HG02571 (cell line): ENCODE measurements around the gene TMEM132D.
"Not testable (repeated sequence)": the region's sequence is repeated elsewhere in the genome, so short reads cannot be mapped to it uniquely, and the experiment has no call there.

ENCODE experiments used
- ATAC-seq: cut with Tn5 transposase; IDR thresholded peaks from one replicate; pipeline ENCODE4 v1.9.1; 2021; ENCODE audit warnings: mild to moderate bottlenecking, moderate library complexity; ENCODE audit not compliant: unreplicated experiment

Gene TMEM132D

DNA sequence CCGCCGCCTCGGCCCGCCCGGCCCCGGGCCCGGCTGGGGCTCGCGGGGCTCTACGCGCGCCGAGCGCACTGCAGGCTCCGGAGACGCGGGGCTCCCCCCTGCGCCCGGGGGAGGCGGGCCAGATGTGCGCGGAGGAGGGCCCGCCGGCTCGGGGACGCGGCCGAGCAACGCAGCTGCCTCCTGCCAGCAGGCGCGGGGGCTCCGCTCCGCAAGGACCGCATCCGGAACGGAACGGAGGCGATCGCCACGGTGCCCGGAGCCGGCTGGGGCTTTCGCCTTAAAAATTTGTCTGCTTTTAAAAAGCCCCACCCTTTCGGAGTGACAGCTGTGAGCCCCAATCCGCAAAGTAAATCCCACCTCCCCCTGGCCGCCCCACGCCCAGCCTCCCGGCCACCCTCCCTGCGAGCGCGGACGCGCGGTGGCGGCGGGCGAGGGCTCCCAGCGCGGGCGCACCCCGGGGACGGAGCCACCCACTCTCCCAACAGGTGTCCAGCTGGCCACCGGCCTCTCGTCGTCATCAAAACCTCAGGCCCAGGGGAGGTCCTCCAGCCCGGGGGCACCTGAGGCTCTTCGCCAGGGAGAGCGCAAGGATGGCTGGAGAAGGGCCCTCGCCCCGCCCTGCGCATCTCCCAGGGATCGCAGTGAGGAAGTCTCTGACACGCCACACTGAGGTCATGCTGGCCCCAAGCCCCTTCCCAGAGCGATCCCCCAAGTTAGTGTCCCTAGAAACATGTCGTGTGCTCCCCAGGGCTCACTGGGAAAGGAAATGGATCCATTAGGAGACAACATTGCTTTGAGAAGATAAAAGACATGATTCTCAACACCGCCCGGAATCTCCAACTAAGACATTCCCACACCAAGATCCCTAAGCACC lies at the start of gene TMEM132D:
TMEM132D (minus strand) TSS at position 70 of the 874 bp plus-strand sequence.
- no peak for ATAC-seq

DNA sequence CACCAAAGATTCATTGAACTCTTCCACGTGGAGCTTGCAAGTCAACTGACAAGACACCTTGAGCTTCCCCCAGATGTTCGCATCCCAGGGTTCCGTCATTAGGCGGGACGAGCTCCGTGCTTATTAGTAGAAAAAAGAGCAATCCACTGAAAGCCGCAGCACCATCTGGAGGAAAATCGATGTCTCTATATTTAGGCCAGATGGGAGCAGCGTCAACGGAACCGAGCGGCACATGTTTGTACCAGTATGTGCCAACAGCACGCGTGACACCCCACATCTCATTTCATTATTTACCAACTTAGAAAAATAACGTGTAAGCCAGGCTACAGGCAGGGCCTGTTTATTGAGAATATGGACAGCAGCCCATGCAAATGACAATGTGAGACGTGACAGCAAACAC lies 45.8 kb upstream of the TMEM132D start:
- no peak for ATAC-seq

DNA sequence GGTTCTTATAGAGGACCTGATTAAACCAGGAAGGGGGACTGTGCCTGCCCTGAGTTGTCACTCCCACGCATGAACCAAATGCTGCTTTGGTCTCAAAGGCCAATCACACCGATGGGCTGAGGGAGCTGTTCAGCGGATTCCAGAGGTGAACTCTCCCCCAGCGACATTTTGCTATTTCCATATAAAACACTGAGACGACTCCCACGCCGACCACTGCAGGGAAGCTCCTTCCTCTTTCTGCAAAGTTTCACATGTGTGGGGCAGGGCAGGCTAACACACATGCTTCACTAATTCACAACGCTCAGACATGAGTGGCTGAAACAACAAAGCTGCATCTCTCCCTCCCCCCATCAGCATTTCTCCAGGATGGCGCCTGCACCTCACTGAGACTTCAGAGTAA lies 37.8 kb upstream of the TMEM132D start:
- no peak for ATAC-seq

- no peak for ATAC-seq
Measured at GRCh38 chr12:129938089-129938488, 34.3 kb upstream of the TMEM132D start.

DNA sequence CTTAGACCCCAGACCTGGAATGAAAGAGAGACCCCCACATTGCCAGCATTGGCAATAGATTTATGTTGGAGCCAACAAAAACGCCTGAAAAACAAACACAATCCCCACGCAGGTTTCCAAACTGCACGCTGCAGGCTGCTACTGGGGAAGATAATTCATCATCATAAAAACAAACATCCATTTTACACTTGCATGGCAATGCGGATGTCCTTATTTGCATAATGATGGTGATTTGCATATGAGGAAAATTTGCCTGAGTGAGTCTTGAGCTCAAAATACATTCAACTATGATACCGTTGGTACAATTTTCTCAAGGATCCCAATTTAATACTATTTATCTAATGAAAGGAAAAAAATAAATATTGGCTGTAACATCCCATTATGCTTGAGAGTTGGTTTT lies 33.6 kb upstream of the TMEM132D start:
- no peak for ATAC-seq

DNA sequence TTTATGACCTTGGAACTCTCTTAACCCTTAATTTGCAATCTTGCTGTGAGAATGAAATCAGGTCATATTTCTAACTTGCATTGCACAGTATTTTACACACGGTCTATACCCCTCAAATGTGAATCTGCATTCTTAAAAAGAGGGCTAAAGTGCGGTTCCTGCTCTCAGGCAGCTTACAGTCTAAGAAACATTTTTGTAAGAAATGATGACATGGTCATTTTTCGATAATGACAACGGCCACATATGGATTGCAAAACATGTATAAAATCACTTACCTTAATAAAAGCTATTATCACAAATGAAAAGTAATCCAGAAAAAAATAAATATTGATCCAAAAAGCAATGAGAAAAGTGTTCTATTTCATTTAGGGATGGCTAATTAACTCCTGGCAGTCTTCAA lies 24.8 kb upstream of the TMEM132D start:
- no peak for ATAC-seq

GRCh38 chr12:129927316-129927900 lies 23.6 kb upstream of the TMEM132D start:
- ATAC-seq = no peak

DNA sequence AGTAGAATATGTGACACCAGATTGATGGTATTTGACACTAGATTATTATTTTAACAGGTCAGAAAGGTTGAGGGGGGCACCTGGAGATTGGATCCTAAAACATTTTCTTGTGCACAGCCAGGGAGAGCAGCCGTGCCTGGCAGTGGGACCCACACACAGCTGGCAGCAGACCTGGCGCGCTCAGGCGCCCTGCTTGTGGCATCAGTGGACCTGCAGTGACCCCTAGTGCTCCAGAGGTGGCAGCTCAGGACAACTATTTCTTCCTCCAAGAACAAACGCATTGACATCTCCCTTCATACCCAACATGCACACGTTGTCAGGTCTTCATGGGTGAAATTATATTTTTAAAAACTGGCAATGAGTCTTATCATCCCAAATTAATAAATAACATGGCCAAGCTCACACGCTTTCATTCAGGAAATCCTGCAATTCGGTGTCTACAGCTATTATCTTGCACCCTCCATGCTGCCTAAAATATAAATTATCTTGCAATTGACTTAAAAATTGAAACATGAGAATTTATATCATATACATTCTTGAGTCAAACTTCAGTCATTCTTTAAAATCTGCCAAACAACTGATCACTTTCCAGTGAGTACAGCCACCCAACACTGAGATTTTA lies 7.7 kb upstream of the TMEM132D start:
- no peak for ATAC-seq

DNA sequence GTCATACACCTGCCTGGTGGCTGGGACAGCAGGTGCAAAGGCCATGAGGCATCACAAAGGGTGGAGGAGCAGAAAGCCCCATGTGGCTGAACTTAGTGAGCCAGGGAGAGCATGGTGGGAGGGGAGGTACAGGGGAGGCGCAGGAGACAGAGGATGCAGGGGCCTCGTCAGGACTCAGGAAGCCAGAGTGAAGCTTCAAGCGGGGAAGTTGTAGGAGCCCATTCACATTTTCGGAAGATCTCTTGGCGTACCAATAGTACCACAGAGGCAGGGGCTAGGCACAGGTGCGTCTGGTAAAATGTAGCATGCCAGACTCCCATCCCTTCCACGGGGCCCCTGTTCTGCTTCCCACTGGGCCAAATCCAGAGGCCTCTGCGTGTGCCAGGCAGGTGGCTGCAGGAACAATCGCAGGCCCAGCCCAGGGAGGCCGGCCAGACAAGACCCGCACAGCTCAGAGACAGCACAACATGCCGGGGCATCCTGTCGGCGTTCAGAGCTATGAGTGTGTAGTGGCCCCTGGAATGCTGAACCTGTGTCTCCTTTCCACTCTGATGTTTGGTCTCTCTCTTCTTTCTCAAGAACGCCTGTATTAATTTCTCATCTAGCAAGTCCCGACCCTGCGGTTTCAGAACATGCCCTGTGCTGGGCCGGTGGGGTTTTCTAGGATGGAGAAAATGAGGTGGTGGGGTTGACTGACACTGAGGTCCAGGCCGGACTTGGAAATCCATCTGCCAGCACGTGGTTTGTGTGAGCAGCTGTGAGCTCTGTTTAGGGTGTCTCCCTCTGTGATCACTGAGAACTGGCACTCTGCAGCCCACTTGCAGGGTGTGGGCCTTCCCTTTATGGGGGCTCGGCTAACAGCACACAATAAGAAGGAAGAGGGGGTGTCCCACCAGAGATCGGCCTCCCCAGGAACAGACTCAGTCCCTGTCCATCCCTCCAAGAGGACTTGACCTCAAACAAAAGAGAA lies 5.5 kb upstream of the TMEM132D start:
- ATAC-seq = no peak

DNA sequence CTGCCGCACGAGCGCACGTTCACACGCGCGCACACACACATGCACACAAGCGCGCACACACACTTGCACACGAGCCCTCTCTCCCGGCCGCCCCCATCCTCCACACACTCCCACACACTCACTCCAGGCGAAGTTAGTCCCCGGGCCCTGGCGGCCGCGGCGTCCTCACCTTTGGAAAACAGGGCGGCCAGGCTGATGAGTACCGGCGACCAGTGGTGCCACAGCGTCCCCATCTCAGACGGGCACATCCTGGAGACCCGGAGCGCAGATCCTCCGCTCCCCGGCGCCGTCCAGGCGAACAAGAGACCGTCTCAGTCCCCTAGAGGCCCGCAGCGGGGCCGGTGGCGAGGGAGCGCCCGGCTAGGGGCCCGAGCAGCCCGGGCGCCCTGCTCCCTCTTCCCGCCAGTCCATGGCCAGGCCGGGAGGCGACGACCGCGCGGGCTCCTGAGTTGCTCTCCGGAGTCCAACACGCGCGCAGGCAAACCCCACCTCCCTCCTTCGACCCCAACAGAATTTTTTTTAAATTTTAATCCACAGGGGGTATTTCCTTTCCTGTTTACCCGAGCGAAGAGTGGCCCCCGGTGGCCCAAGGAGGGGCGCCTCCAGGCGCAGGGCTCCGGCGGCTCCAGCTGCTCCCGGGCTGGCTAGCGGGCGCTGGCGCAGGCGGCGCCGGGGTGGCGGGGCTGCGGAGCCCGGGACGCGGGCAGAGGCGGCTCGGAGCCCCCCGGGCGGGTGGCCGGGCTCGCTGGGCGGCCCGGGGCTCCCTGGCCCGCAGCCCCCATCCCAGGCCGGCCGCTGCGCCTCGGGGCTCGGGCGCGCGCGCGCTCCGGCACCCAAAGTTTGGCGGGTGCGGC lies 506 bp downstream of the TMEM132D start:
- ATAC-seq = no peak

GRCh38 chr12:129902371-129903091 lies 1.3 kb downstream of the TMEM132D start:
- ATAC-seq = no peak

- no peak for ATAC-seq
Measured at GRCh38 chr12:129901254-129901653, 2.6 kb downstream of the TMEM132D start.

DNA sequence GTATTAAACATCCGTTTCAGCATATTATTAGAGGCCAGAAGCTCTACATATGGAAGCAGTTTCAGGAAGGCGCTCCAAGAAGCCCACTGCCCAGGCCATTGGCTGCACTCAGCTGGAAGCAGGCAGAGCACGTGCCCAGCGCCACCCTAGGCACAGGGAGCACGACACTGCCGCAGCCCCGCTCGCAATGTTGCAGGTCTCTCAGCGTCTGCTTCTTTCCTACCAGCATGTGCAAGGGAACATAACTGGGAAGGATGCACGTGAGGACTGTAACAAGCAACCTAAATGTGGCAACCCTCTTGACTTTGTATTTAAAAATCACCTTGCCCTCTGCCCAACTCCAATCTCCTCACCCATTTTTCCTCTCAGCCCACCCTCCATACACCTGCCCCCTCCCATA lies 3.5 kb downstream of the TMEM132D start:
- no peak for ATAC-seq

DNA sequence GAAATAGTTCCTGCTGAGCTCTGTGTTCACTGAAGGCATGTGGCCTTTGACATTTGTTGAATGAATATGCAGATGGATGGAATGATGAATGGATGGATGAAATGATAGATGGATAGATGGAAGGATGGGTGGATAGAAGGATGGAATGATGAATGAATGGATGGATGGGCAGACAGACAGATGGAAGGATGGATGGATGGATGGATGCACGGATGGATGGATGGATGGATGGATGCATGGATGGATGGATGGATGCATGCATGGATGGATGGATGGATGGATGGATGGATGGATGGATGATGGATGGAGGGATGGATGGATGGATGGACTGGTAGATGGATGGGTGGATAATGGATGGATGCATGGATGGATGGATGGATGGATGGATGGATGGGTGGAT lies 4.8 kb downstream of the TMEM132D start:
- not testable (repeated sequence) for ATAC-seq

DNA sequence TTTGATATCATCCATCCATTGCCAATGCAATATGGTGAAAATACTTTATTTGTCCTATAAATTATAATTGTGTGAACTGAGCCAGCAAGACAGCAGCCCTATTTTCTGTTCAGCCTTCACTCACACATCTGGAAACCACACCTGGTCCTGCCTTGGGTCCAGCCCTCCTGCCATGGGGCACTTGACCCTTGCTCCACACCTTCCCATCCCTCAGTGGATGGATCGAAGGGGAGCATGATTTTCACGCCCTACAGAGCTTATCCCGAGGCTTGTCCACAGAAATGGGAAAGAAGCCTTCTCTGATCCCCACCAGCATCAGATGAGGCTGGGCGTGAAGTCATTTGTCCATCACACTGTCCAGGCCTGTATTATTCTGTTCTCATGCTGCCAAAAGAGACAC lies 10.1 kb downstream of the TMEM132D start:
- no peak for ATAC-seq

DNA sequence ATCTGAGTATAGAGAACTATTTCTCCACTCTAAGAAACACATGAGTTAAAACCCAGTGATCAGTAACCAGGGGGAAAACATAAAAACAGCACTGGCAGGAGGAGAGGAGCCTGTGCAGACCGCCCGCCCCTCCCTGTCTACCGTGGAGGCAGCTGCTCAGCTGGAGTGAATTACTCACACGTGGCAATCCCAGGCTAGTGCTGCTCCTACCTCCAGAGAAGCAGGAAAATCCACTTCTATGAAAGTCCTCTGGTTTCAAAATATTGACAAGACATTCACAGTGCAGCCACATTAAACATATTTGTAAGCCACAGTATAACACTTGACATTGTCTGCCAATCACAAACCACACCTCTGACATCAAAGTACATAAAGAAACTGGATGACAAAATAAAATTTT lies 16.7 kb downstream of the TMEM132D start:
- no peak for ATAC-seq

DNA sequence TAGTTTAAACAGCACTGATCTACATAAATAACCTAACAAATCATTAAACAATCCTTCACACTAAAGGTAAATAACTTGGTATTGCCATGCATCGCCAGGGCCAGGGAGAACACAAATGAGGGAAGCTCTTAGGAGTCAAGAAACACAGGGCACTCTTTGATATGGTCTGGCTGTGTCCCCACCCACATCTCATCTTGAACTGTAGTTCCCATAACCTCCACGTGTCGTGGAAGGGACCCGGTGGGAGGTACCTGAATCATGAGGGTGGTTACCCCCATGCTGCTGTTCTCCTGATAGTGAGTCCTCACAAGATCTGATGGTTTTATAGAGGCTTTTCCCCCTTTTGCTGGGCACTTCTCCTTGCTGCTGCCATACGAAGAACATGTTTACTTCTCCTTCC lies 17.3 kb downstream of the TMEM132D start:
- no peak for ATAC-seq

GRCh38 chr12:129885287-129885686 lies 18.5 kb downstream of the TMEM132D start:
- ATAC-seq = no peak

- ATAC-seq = no peak
Measured at GRCh38 chr12:129877411-129877810, 26.4 kb downstream of the TMEM132D start.
